Muscle of arm (tissue), 12 donors: ENCODE results near the gene CYTH1. TPM values are rescaled to one million over a fixed set of nuclear protein-coding genes. Genes with fewer than 3 reads are reported as not detected.
"Not testable (repeated sequence)": the region's sequence is repeated elsewhere in the genome, so short reads cannot be mapped to it uniquely, and the experiment has no call there.

Experiments
- DNase-seq: peaks from one replicate; pipeline ENCODE4 v3.0.0-alpha.2; 2013
- polyA plus RNA-seq, 12 donors: library from polyadenylated mRNA; unstranded; fragments of 120-200 nt; gene quantifications; one replicate each; pipeline ENCODE4 v1.2.1, GENCODE V29; 2013; ENCODE audit not compliant: insufficient read length in 12 of 12

The CYTH1 gene
- polyA plus RNA-seq, 12 donors, result 18.7 to 48.9 (median 24.0) TPM; not detected in 1

DNA sequence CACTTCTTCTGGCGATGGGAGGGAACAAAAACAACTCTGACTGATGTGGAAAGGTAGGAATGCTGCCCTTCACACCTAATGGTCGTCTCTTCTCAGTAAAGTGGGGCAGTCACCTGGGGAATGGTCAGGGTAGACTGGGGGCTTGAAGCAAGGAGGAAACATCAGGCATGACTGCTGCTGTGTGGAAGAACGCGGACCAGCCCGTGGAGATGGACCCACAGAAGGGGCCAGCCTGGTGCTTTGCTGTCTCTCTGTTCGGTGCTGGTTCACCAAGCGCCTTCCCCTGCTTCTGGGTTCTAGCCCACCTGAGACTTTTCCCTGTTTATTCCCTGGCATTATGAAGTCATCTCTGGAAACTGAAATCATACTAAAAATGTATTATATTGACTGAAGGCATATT, 108.7 kb downstream of the CYTH1 start:
- no peak for DNase-seq

DNA sequence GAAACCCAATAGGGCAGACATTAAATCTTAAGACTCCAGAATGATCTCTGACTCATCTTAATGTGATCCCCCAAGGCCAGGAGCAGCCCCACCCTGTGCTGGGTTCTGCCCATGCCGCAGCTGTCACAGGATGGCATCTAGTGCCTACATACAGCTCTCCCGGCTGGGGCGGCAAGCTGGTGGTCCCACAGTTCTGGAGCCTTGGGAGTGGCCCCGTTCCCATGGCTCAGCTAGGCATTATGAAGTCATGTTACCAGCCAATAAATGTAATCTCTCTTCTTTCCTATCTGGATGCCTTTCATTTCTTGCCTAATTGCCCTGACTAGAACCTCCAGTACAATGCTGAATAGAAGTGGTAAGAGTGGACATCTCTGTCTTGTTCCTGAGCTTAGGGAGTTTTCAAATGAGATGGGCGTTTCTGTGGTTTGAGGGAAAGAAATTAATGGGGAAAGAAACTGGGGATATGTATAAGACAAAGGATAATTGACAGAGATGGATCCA, 109.2 kb downstream of the CYTH1 start:
- no peak for DNase-seq

DNA sequence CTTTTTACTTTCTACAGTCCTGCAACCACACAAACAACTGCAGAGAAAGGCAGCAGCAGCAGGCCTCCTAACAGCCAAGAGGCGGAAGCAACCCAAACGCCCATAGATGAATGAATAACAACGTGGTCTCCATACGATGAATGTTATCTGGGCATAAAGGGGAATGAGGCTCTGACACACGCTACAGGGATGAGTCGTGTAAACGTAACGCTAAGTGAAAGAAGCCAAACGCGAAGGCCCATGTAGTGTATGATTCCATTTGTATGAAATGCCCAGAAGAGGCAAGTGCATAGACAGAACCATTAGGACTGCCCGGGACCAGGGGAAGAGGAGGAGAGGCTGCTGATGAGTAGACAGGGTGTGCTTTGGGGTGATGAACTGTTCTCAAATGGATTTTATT, 110.1 kb downstream of the CYTH1 start:
- no peak for DNase-seq

DNA sequence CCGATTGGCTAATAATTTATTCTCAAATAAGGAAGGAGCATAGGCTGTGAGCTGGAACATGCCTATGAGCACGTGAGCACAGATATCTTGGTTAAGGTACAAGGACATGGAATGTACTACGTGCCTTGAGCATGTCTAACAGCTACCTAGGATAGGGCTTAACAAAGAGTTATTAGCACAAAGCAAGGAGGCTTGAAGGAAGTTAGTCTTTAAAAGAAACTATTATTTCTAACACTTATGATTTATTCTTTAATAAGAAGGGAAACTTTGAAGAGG, 110.4 kb downstream of the CYTH1 start:
- DNase-seq, result not testable (repeated sequence)

DNA sequence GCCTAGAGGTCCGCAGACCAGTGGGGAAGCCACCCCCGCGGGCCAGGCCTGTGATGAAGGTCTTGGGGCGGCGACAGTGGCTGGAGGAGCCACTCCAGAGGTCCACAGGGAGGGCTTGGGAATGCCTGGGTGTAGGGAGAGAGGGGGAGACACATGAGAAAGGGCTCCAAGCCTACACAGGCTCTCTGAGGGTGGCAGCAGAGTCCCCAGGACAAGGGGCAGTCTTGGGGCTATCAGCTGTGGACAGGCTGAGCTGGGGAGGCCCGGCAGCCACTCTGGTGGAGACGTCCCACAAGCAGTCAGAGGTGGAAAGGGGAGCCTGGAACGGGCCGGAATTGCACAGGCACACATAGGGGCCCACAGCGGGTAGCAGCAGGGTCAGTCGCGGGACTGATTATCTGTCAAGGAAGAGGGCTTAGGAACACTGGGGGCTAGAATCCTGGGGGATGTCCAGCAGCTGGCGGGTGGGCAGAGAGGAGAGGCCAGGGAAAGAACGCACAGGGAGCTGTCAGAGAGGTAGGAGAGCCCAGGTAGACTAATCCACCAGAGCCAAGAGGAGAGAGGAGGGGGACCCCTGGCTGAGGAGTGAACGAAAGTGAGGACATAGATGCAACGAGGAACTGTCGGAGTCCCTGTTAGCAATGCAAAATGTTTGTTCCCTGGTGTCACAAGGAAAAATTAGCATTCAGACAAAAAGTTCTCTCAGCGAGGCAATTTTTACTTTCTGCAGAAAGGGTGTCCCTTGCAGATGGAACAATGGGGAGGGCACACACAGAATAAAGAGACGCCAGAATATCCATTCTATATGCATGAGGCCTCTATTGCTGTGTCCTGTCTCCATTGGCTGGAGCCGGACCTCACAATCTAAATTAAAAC, 111.0 kb downstream of the CYTH1 start:
- no peak for DNase-seq

DNA sequence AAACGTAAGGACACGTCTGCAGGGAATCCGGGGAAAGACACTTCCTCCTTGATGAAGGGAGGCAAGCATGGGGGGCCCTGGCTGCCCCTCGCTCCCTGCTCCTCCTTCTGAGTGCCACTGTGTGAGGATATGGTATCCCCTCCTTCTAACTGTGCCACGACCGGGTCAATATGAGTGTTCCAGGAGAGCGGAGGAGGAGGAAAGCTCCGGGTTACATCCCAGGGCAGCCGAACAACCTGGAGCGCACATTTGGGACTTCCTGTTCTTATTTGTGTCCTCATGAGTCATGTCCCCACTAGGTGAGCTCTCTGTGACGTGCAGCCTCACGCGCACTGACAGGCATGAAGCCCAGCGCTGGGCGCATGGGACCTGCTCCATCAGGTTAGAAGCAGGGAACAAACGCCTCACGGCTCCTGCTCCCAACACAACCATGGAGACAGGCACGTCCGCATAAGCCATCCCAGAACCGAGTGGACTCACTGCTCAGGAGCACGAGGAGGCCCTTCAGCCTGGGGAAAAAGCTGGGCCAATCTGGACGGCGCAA, 112.0 kb downstream of the CYTH1 start:
- DNase-seq, result no peak

DNA sequence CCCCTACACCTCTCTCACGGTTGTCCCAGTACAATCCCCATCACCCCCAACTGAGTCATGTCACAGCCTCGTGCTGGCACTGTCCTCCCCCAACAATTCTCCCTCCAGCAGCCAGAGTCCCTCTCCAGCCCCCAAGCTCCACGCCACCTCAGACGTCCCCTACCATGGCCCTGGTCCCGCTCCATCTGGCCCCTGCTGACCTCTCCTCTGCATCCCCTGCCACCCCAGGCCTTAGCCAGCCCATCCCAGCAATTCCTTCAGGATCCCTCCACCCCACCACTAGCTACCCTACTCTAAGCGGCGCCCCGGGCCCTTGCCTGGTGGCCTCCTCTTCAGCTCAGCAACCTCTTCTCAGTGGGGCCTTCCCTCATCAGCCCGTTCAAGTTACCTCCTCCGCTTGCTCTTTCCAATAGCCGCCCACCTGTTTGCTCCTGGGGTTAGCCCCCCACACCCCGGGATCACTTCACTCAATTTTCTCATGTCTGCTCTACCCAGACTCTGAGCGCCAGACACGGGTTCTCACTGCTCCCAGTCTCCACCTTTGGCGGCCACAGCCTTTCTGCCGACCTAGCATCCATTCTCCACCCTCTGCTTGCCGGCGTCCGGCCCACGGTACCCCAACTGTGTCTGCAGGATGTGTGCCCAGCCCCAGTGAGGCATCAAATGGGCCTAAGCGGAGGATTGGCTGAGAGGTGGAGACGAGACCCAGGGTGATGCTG, 112.7 kb downstream of the CYTH1 start:
- DNase-seq, result no peak

DNA sequence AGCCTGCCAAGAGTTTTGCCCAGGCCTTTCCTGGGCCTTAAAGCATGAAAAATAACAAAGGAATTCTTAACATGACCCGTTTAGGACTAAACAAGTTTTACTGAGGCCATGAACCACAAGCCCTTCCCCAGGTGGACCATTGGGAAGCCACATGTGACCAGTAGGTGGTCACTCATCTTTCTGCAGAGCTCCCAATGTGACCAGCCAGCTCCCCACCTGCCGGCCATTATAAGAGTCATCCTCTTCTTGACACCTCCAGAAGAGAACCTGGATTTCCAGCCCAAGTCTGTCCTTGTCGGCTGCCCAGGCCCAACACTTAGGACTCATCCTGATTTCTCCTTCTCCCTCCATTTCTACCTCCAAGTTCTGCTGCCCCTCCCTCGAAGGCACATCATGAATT, 113.2 kb downstream of the CYTH1 start:
- DNase-seq, result no peak

DNA sequence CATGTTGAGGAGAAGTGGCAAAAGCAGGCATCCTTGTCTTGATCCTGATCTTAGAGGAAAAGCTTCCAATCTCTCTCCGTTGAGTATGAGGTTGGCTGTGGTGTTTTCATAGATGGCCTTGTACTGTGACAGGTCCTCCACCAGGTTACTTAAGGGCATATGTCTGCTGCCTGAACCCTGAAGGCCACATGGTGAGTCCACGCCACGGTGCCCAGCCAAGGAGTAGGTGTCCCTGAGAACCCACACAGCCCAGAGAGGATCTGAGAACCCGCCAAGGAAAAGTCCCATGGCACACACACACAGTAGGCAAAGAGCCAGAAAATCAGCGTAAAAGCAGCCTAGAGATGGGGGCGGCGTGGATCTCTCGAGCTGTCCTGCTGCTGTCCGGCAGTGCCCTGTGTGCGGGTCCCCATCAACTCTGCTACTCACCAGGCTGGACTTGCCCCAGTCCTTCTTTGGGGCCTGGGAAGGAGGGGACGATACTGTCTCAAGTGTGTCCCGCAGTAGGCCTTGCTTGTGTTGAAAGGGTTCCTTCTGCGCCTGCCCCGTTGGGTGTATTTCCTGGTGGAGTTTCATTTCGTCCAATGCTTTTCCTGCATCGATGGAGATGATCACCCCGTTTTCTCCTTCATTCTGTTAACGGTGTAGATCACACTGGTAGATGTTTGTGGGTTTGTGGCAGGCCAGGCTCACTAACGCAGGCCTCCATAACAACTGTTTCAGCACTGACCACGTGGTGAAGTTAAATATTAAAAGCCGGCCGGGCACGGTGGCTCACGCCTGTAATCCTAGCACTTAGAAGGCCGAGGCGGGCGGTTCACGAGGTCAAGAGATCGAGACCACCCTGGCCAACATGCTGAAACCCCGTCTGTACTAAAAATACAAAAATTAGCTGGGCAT, 114.1 kb downstream of the CYTH1 start:
- no peak for DNase-seq

DNA sequence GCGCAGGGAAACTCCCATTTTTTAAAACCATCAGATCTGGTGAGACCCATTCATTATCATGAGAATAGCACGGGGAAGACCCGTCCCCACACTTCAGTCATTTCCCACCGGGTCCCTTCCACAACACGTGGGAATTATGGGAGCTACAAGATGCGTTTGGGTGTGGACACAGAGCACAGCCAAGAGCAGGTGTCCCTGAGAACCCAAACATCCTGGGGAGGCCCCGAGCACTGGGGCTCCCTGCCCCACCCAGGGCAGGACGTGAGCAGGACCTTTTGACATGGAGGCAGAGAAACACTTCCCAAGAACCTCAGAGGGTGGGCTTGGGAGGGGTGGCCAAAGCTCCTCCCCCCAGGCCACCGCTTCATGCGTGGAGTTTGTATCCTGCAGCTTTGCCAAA, 115.0 kb downstream of the CYTH1 start:
- no peak for DNase-seq

DNA sequence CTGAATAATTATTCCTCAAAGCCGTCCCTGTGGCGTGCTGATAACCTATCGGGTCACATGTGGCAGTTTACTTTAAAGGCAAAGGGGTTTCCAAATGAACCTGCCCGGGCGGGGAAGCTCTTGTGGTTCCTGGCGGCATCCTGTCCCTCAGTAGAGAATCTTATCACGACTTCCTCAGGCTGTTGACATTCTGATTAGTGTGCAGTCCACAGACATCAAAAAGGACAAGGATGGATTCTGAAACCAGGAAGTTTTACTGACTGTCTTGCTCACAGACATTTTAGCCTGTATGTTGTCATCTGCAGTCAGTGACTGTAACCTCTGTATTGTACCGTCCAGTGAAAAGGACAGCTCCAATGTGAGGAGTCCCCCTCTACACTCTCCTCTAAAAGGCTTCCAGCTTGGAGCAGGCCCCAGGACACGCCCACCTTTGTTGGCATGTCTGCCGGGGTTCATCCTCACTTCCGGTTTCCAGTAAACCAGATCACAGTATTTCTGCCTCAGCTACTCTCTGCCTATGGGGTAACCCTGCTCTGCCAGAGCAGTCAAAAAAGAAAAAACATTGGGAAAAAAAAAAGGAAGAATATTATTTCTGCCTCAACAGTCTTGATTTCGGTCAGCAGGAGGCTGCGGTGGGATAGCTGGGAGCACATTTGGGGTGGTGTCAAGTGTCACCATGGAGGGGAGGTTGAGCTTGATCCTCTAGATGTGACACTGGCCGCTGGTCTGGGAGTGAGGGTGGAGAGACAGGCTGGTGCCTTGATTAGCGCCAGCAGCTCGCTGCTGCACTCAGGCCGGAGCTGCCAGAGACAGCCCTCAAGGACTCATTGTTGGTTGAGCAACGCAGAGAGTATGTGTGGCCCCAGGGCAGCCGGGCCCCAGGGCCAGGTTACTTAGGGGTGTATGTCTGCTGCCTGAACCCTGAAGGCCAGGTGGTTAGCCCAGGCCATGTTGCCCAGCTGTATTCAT, 115.8 kb downstream of the CYTH1 start:
- DNase-seq, result no peak

DNA sequence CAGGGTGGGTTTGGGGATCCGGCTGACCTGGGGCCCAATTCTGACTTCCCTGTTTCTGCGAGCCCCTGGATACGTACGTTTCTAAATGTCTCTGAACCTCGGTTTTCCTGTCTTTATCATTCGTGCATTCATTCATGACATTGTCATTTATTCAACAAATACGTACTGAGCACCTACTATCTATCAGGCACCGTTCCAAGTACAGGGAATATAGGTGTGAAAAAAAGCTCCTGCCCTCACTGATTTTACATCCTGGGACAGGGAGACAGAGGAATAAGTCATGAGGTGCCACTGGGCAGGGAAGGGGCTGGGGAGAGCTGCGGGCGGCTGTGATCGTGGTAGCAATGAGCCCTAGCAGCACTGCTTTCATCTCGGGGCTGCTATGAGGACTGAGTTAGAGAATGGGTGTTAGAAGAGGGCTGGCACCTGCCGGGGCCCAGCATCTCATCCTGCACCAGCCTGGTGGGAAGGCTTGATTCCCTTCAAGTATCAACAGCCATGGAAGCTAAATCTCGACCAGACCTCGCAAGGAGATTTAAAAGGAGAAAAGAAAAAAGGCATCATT, 116.6 kb downstream of the CYTH1 start:
- no peak for DNase-seq

DNA sequence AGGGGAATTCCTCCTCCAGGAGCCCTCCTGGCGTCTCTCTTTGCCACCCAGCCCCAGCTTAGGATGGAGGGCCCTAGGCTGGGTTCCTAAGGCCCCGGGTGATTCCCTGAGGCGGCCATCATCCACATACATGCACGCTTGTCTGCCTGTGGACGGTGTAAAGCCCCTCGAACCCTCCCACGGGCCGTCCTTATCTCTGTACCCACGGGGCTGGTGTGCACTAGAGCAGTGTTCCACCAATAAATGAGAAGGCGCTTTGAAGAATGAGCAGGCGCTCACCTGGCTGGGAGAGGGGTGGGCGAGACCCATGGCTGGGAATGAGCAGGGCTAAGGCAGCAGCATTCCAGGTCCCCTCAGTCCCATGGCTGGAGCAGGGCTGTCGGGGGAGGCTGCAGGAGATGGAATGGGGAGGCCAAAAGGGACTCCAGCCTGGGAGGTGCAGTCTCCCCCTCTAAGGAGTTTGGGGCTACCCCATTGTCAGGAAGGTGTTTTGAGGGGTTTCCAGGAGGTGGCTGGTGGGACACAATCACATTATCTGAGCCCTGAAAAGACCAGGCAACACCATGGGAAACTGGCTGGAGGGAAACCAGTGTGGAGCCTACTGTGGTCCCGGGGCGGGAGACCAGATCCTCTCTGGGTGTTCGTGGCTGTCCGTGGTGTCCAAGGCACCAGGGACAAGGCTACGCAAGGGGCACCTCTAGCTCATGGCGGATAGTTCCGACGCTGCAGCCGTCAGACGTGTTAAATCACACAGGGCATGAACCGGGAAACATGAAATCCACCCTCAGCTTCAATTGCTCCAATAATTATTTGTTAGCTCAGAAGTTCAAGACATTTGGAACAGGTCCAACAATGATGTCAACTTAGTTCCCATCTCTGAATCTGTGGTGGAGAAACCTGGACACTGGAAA, 117.3 kb downstream of the CYTH1 start:
- peak; percentile 49 for DNase-seq

DNA sequence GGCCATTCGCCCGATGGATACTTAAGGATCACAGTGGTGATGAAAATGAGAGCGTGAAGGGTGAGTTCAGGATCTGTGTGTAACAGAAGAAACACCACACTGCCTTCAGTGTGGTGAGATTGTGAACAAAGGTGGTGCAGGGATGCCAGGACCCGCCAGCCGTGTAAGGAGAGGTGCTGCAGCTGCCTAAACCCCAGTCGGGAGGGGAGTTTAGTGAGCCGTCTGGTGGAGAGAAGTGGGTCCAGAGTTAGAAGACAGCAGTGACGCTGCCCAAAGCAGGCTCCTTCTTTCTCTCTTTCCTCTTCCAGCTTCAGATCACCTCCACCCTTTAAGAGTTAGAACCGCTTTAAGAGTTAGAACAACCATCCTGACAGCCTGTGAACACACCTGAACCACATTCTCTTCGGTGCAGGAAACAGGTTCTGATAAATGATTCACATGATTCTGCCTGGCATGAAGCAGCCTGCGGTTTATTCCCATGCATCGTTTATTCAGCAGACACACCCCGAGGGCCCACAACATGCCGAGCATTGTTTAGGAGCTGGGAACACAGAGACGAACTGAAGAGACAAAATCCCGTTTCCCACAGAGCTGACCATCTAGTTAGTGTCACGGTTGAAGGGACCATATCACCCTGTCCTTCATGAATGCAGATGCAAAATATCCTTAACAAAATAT, 120.8 kb downstream of the CYTH1 start:
- no peak for DNase-seq

DNA sequence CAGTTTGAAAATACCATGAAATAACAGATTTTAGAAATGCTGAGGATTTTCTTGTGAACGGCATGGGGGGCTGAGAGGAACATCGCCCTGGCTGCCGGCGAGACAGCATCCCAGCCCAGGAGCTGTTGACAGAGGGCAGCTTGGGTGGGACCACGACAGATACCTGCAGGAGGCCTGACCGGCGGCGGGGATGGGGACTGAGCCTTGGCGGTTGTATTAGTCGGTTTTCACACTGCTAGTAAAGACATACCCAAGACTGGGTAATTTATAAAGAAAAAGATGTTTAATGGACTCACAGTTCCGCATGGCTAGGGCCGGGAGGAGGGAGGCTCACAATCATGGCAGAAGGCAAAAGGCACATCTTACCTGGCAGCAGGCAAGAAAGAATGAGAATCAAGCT, 122.5 kb downstream of the CYTH1 start:
- no peak for DNase-seq

DNA sequence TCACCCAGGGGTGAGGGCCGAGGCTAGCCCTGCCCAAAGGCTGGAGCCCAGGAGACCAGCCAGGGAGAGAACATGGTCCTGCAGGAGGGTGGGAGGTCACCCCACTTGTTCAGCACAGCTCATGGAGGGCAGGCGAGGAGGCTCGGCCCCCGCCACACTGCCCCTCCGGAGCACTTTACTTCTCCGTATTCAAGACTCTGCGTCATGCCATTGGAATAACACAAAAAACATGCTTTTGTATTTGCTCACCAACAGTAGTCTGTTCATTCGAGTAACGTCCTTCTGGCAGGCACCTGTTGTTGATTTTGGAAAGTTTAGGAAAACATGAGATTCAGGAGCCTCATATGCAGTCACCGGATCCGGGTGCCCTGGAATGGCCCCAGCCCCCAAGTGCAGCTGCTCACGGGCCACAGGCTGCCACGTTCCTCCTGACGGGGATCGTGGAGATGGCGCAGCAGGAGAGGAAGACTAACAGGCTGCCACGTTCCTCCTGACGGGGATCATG, 123.7 kb downstream of the CYTH1 start:
- DNase-seq, result no peak

DNA sequence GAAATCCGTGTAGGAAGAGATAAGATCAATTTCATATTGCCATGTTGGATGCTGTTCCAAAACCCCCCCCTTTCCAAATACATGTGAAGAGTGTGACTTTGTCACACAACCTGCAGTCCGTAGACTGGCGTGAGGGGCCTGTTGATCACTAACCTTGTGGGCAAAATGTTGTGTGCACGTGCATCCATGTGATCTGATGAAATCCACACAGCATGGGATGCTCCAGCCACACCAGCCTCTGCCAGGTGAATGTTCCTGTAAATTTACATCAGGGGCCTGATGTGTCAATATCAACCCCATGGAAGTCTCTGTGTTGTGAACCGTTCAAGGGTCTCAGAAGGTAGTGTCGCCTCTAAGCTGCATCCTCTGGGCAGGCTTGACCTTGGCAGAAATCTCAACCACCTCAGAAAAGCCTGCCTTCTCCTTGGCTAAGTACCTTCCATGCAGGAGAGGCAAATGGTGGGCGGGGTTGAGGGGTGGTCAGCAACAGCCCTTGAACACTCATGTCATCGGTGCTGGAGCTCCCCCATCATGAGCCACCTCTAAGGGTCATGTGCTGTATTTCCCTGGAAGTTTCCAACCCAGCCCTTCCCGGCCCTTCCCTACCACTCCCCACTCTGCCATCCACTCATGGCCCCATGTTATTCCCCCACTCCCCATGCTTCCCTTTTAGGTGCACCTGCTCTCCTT, 126.7 kb downstream of the CYTH1 start:
- no peak for DNase-seq

DNA sequence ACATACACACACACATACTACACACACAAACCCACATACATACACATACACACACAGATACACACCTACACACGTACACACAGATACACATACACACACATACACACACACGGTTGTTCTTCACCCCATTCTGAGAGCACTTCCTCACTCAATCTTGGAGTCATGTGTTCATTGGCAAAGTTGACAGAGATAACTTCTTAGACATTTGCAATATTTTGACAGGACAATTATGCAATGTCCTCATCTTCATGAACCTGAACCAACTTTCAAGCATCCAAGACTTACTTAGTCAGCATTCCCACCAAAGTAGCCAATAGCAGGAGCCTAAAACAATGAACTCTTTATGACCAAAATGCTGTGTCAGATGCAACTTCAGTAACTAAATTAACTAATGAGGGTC, 127.7 kb downstream of the CYTH1 start:
- no peak for DNase-seq
